ENCODE measurements around the gene MINK1. TPM values are rescaled to one million over a fixed set of nuclear protein-coding genes. Genes with fewer than 3 reads are reported as not detected.
"Not testable (repeated sequence)": the region's sequence is repeated elsewhere in the genome, so short reads cannot be mapped to it uniquely, and the experiment has no call there.

MINK1 gene
- total RNA-seq, 1 donor from 2014 or later, result 120 TPM

- Histone ChIP-seq H3K9me3 (no peaks in the 10 kb centered on the region), H3K27me3 (no peaks in the 10 kb centered on the region), H3K4me1 (peaks cover 74% of the 10 kb centered on the region), H3K36me3 (peaks cover 0 to 1% of the 10 kb centered on the region in 2 donors), H3K4me3 (no peak overlapping the region), H3K27ac (no peak overlapping the region)
- DNase-seq (ENCODE audit: extremely low spot score in 2 of 2), result no peak
- TF ChIP-seq POLR2AphosphoS5 (IDR thresholded peaks at IDR 0.05; ENCODE audit: insufficient read depth in 1 of 2, low read depth in 1 of 2) (no peak), POLR2A (IDR thresholded peaks at IDR 0.05) (no peak)
- intact Hi-C loops (cut with DNase I), result no loop called here
These were observed 23.3 kb downstream of the MINK1 start for GRCh38 chr17:4856271-4856936.

GRCh38 chr17:4856937-4857314 is 23.8 kb downstream of the MINK1 start:
- intact Hi-C loops (cut with DNase I), result no loop called here
- DNase-seq (ENCODE audit: extremely low spot score in 2 of 2), result no peak
- peaks cover 0 to 7% of the 10 kb centered on the region in 2 donors for H3K36me3 ChIP-seq
- no peak overlapping the region for H3K4me3 ChIP-seq
- H3K27ac ChIP-seq, result no peak overlapping the region
- H3K9me3 ChIP-seq, result no peaks in the 10 kb centered on the region
- TF ChIP-seq POLR2A (IDR thresholded peaks at IDR 0.05), result no peak
- no peak for TF ChIP-seq CTCF (IDR thresholded peaks at IDR 0.05)
- no peak for TF ChIP-seq POLR2AphosphoS5 (IDR thresholded peaks at IDR 0.05; ENCODE audit: insufficient read depth in 1 of 2, low read depth in 1 of 2)
- peaks cover 76% of the 10 kb centered on the region for H3K4me1 ChIP-seq
- no peaks in the 10 kb centered on the region for H3K27me3 ChIP-seq

GRCh38 chr17:4857347-4857746 is 24.2 kb downstream of the MINK1 start:
- intact Hi-C loops (cut with DNase I); H3K9me3 ChIP-seq; H3K27me3 ChIP-seq; H3K4me3 ChIP-seq; H3K27ac ChIP-seq; DNase-seq (ENCODE audit: extremely low spot score in 2 of 2); H3K36me3 ChIP-seq: not testable (repeated sequence)
- H3K4me1 ChIP-seq, result peaks cover 80% of the 10 kb centered on the region

- TF ChIP-seq POLR2A (IDR thresholded peaks at IDR 0.05), result no peak
- no peak for TF ChIP-seq CTCF (IDR thresholded peaks at IDR 0.05)
- no peak for TF ChIP-seq POLR2AphosphoS5 (IDR thresholded peaks at IDR 0.05; ENCODE audit: insufficient read depth in 1 of 2, low read depth in 1 of 2)
- Histone ChIP-seq H3K4me3 (no peak overlapping the region), H3K9me3 (no peaks in the 10 kb centered on the region), H3K27me3 (no peaks in the 10 kb centered on the region), H3K4me1 (peaks cover 89% of the 10 kb centered on the region), H3K36me3 (peaks cover 0 to 7% of the 10 kb centered on the region in 2 donors), H3K27ac (peak overlapping the region; percentile 60)
- DNase-seq (ENCODE audit: extremely low spot score in 2 of 2), result no peak
- intact Hi-C loops (cut with DNase I), result no loop called here
These were observed 25.1 kb downstream of the MINK1 start for GRCh38 chr17:4858068-4858881.

- DNase-seq (ENCODE audit: extremely low spot score in 2 of 2), result no peak
- Histone ChIP-seq H3K27me3 (no peaks in the 10 kb centered on the region), H3K4me1 (peaks cover 83% of the 10 kb centered on the region), H3K36me3 (peaks cover 0 to 7% of the 10 kb centered on the region in 2 donors), H3K27ac (peak overlapping the region; percentile 60), H3K9me3 (no peaks in the 10 kb centered on the region), H3K4me3 (peak overlapping the region in 1 of 2 donors; percentile 35)
- intact Hi-C loops (cut with DNase I), result no loop called here
- TF ChIP-seq POLR2AphosphoS5 (IDR thresholded peaks at IDR 0.05; ENCODE audit: insufficient read depth in 1 of 2, low read depth in 1 of 2) (peak; percentile 58 to 61), POLR2A (IDR thresholded peaks at IDR 0.05) (no peak)
These were observed 25.7 kb downstream of the MINK1 start for GRCh38 chr17:4858882-4859260.

- peaks cover 72% of the 10 kb centered on the region for H3K4me1 ChIP-seq
- DNase-seq (ENCODE audit: extremely low spot score in 2 of 2), result no peak
- peak overlapping the region; percentile 60 for H3K27ac ChIP-seq
- TF ChIP-seq POLR2A (IDR thresholded peaks at IDR 0.05) (no peak), CTCF (IDR thresholded peaks at IDR 0.05) (no peak), POLR2AphosphoS5 (IDR thresholded peaks at IDR 0.05; ENCODE audit: insufficient read depth in 1 of 2, low read depth in 1 of 2) (no peak)
- peaks cover 0 to 7% of the 10 kb centered on the region in 2 donors for H3K36me3 ChIP-seq
- no peaks in the 10 kb centered on the region for H3K9me3 ChIP-seq
- peak overlapping the region in 1 of 2 donors; percentile 35 for H3K4me3 ChIP-seq
- intact Hi-C loops (cut with DNase I), result no loop called here
- no peaks in the 10 kb centered on the region for H3K27me3 ChIP-seq
These were observed 26.9 kb downstream of the MINK1 start for GRCh38 chr17:4859816-4860625.
